Renal cortex interstitium (tissue), 15 donors: ENCODE data around the gene CCL8. TPM values are rescaled to one million over a fixed set of nuclear protein-coding genes. Genes with fewer than 3 reads are reported as not detected.

Experiments
- DNase-seq, 11 donors: peaks; one replicate each; pipeline ENCODE4 v3.0.0-alpha.2; 2013; ENCODE audit warnings: low read depth in 9 of 11, low spot score in 4 of 11; ENCODE audit errors: extremely low read depth in 1 of 11
- long read RNA-seq, 16 experiments: transcript quantifications; one replicate each; lab custom pipeline, GENCODE V29; 2026
- polyA plus RNA-seq, 3 donors: library from polyadenylated mRNA; unstranded; fragments of 120-200 nt; gene quantifications; one replicate each; pipeline ENCODE4 v1.2.1, GENCODE V29; 2013; ENCODE audit not compliant: insufficient read length in 3 of 3

CCL8 gene
- polyA plus RNA-seq: under 1 TPM in 1 of 3 donors, not detected in 2; 0.24 TPM
- long read RNA-seq, donor 1: 0 reads
- long read RNA-seq, donor 2: 0 reads
- long read RNA-seq, donor 3, partial matches to known transcripts: 0 of 1 reads
- long read RNA-seq, donor 3, other reads (novel, unspliced or antisense): 0 of 1 reads
- long read RNA-seq, donor 4: 0 reads
- long read RNA-seq, donor 5: 0 reads
- long read RNA-seq, donor 6: 0 reads
- long read RNA-seq, donor 7: 0 reads
- long read RNA-seq, donor 8: 0 reads
- long read RNA-seq, donor 9: 0 reads
- long read RNA-seq, donor 10: 0 reads
- long read RNA-seq, donor 11: 0 reads
- long read RNA-seq, donor 12: 0 reads
- long read RNA-seq, donor 13: 0 reads
- long read RNA-seq, donor 14: 0 reads
- long read RNA-seq, donor 15: 0 reads
- long read RNA-seq, donor 16: 0 reads

GRCh38 chr17:34319039-34319483 is at the start of gene CCL8:
CCL8 (plus strand) TSS chr17:34319435; CDS start chr17:34319502, 67 bp downstream.
- no peak for DNase-seq

DNA sequence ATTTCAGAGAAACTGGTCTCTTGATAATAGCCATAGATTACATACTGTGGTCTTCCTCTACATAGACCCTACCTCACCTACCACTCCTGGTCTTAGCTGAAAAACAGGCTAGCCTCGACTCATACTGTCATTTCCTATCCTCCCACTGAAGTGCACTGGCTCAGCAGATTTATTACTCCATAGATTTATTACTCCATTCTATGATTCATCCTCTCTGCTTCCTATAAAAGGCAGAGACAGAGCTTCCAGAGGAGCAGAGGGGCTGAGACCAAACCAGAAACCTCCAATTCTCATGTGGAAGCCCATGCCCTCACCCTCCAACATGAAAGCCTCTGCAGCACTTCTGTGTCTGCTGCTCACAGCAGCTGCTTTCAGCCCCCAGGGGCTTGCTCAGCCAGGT is 49.3 kb upstream of the CCL8 start, which contains the start of gene CCL7:
Gene CCL7, plus strand, starts transcription at position 253 of the 400 bp plus-strand sequence. Its CDS starts 70 bp downstream, at position 323.
- DNase-seq: no peak

- DNase-seq: no peak
These were observed 43.4 kb upstream of the CCL8 start for GRCh38 chr17:34275881-34276280.

DNA sequence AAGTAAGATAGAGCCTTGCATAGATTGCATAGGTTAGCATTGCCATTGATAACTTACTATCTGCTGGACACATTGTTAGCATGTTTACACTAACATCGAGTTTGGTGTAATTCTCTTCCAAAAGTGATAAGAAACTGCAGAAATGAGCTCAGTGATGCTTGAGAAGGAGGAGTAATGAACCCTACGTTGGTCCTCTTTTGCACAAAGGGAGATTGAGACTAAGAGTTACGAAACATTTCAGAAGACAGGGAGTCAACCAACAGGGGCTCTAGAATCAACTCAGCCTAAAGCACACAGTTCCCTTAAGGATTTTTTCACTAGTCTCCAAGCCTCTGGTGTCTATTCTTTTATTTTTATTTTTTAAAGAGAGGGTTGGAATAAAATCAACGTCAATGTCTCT is 42.4 kb upstream of the CCL8 start:
- DNase-seq: no peak

GRCh38 chr17:34283571-34283970 is 35.7 kb upstream of the CCL8 start:
- no peak for DNase-seq

GRCh38 chr17:34285286-34285792 is 33.9 kb upstream of the CCL8 start, which contains the start of gene CCL11:
CCL11 (plus strand) TSS chr17:34285742; CDS start chr17:34285809, 67 bp downstream.
- peak in 7 of 11 donors; percentile 15 to 52 (median 32) for DNase-seq

GRCh38 chr17:34287875-34288274 is 31.4 kb upstream of the CCL8 start:
- DNase-seq: no peak

- DNase-seq: no peak
These were observed 28.6 kb upstream of the CCL8 start for GRCh38 chr17:34290586-34290985.

- no peak for DNase-seq
These were observed 27.4 kb upstream of the CCL8 start for GRCh38 chr17:34291721-34292348.

DNA sequence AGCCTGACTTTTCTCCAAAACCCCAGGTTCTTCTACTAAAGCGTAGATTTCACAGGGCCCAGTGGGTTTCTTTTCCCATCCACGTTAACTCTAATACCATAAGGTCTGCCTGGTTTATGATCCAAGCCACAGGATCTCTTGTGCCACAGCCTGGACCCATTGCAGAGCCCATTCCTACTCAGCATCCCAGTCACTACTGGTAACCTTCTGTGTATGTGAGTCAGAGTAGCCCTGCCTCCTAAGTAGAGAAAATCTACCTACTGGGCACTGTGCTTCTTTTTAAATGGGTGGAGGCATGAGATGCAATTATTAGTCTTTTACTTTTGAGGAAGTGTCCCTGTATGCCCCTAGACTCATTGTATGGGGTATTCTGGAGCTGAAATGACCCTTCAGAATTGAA is 20.2 kb upstream of the CCL8 start:
- DNase-seq: no peak

GRCh38 chr17:34299956-34300577 is 19.2 kb upstream of the CCL8 start:
- no peak for DNase-seq

GRCh38 chr17:34300652-34301370 is 18.4 kb upstream of the CCL8 start:
- DNase-seq: no peak

GRCh38 chr17:34301986-34302385 is 17.2 kb upstream of the CCL8 start:
- DNase-seq: no peak

DNA sequence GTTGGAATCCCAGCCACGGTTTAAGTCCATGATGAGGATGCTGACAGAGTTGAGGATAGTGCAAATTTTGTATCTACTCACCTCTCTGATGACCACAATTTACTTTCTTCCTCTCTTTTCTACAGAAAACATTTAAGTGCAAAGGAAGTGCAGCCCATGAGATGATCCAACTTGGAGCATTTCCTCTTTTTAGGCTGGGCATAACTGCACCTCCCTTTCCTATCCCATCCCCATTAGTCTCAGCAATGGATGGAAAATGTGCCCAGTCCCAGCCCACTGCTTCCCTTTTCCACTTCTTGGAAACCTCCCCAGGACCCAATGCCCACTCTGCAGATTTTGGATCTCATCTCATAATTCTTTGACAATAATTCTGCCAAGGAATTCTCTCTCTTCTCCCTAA is 16.6 kb upstream of the CCL8 start:
- no peak for DNase-seq

DNA sequence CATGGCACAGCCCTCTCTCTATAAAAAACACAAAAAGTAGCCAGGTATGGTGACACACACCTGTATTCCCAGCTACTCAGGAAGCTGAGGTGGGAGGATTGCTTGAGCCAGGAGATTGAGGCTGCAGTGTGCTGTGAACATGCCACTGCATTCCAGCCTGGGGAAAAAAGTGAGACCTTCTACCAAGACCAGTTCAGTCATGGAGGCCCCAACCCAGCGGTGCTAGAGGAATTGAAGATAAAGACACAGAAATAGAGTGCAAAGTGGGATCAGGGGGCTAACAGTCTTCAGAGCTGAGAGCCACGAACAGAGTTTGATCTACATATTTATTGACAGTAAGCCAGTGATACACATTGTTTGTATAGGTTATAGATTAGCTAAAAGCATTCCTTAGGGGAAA is 15.6 kb upstream of the CCL8 start:
- no peak for DNase-seq

DNA sequence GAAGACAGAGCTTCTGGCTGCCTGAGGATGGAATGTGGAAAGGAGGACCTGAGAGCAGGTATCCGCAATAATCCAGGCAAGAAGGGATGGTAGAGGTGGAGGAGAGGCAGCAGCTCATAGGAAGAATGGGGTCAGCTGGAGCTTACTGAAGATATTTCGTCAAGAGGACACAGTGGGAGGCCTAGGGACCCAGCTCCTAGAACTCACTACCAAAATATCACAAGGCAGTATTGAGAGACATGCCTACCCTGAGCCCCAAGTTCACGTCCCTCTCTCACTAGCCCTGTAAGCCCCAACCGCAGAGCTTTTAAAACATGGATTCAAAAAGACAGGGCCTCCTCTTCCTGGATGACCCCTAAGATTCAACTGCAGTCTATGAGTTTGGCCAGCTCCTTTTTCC is 14.2 kb upstream of the CCL8 start:
- no peak for DNase-seq

- no peak for DNase-seq
These were observed 13.6 kb upstream of the CCL8 start for GRCh38 chr17:34305606-34306005.

GRCh38 chr17:34306466-34306865 is 12.8 kb upstream of the CCL8 start:
- DNase-seq: no peak

DNA sequence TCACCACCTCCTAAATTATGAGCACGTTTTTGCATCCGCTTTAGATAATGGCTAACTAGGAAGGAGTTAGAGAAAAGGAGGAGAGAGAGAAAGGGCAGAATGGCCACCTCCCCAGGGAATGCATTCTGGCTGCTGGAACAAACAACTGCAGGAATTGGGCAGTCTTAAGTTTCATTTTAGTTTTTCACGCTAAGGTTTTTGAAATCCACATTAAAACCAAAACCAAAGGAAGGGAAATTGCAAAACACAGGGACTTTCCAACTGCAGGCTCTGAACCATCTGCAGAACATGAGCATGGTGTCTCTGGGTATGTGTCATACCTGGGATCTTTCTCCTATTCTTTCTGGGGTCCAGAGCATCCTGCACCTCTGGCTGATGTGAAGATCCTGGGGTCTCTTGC is 12.1 kb upstream of the CCL8 start:
- no peak for DNase-seq
